Naive thymus-derived CD8-positive, alpha-beta T cell (primary cell): ENCODE data around the gene RHOD. TPM values are rescaled to one million over a fixed set of nuclear protein-coding genes. Genes with fewer than 3 reads are reported as not detected.

Source experiments
- ATAC-seq, 2 donors: fragments of 150-1000 bp; cut with Tn5 transposase in 1 of 2; sonication (Bioruptor Pico), chemical (Tn5 transposase) in 1 of 2; 1 replicate in 1 of 2; 2 replicates in 1 of 2; pipeline ENCODE4 v1.10.0; 2021; ENCODE audit warnings: mild to moderate bottlenecking in 2 of 2, moderate library complexity in 2 of 2
- POLR2A ChIA-PET: fragments of 350-600 bp; sonication (Branson Sonifier 250); formaldehyde crosslinking; loops from one replicate; lab custom pipeline; 2021; ENCODE audit warnings: antibody characterized with exemption; lab: Charles Lee
- DNase-seq, 10 donors: peaks; one replicate each; pipeline versions ENCODE4 v3.0.0 to v3.0.0-alpha.2; 2020 to 2022
- H3K27ac Mint-ChIP-seq, 10 donors: one replicate each; pipeline ENCODE4 v1.8.0; 2020 to 2022; ENCODE audit warnings: mild to moderate bottlenecking in 10 of 10, mixed read lengths in 10 of 10, moderate library complexity in 4 of 10, inconsistent platforms in 1 of 10
- H3K27me3 Mint-ChIP-seq, 5 donors: one replicate each; pipeline ENCODE4 v1.8.0; 2021 to 2022; ENCODE audit warnings: mixed read lengths in 5 of 5
- H3K36me3 Mint-ChIP-seq, 3 donors: one replicate each; pipeline ENCODE4 v1.8.0; 2020 to 2022; ENCODE audit warnings: mixed read lengths in 3 of 3, mild to moderate bottlenecking in 2 of 3, inconsistent platforms in 1 of 3
- H3K4me1 Mint-ChIP-seq, 4 donors: one replicate each; pipeline ENCODE4 v1.8.0; 2021 to 2022; ENCODE audit warnings: mixed read lengths in 4 of 4
- H3K4me3 Mint-ChIP-seq, 10 donors: one replicate each; pipeline ENCODE4 v1.8.0; 2020 to 2022; ENCODE audit warnings: mild to moderate bottlenecking in 10 of 10, mixed read lengths in 10 of 10, moderate library complexity in 6 of 10, inconsistent platforms in 1 of 10
- H3K9me3 Mint-ChIP-seq, 9 donors: one replicate each; pipeline ENCODE4 v1.8.0; 2020 to 2022; ENCODE audit warnings: mixed read lengths in 9 of 9, mild to moderate bottlenecking in 3 of 9, inconsistent platforms in 1 of 9, moderate library complexity in 1 of 9
- polyA plus RNA-seq, 3 donors: library from polyadenylated mRNA; unstranded; fragments of 300-500 nt; fragmentation: Illumina TruSeq; gene quantifications; one replicate each; pipeline ENCODE4 v1.2.3, GENCODE V29; 2021
- total RNA-seq, 8 experiments: library from RNA in 2 of 8; stranded (reverse) in 2 of 8; gene quantifications; one replicate each; pipeline ENCODE4 v1.2.3 and lab custom pipeline; 2021 to 2026

RHOD gene
- total and polyA plus RNA-seq, 5 experiments from 2014 or later, result 0.17 to 0.99 (median 0.48) TPM; not detected in 2

GRCh38 chr11:67113231-67113721, 56.6 kb downstream of the RHOD start:
- peak overlapping the region in 7 of 10 donors; percentile 39 to 84 (median 78) for H3K4me3 Mint-ChIP-seq
- peak in 7 of 10 donors; percentile 6 to 66 (median 45) for DNase-seq
- no peaks in the 10 kb centered on the region for H3K9me3 Mint-ChIP-seq
- ATAC-seq, result peak; percentile 41 to 58
- H3K27ac Mint-ChIP-seq, result peak overlapping the region; percentile 87 to 98 (median 94)
- peaks cover 8 to 32% (median 17%) of the 10 kb centered on the region in 4 donors for H3K4me1 Mint-ChIP-seq
- H3K27me3 Mint-ChIP-seq, result no peaks in the 10 kb centered on the region
- POLR2A ChIA-PET, result interaction anchor here (0.6 to 7.4 kb wide), 4 partner anchors 8 to 367 kb away, joined by 3 to 72 read pairs (median 4); no protein-coding TSS in a partner anchor
- H3K36me3 Mint-ChIP-seq, result no peaks in the 10 kb centered on the region

- Mint-ChIP-seq H3K27me3 (no peaks in the 10 kb centered on the region), H3K27ac (peak overlapping the region in 4 of 10 donors; percentile 25 to 53 (median 39)), H3K4me3 (peak overlapping the region in 1 of 10 donors; percentile 79), H3K4me1 (peaks cover 8 to 32% (median 17%) of the 10 kb centered on the region in 4 donors), H3K9me3 (no peaks in the 10 kb centered on the region), H3K36me3 (no peaks in the 10 kb centered on the region)
- POLR2A ChIA-PET, result interaction anchor here (0.6 to 7.4 kb wide), 4 partner anchors 9 to 697 kb away, joined by 3 to 72 read pairs (median 5); no protein-coding TSS in a partner anchor
- DNase-seq, result no peak
- ATAC-seq, result no peak
These were observed 57.7 kb downstream of the RHOD start for GRCh38 chr11:67114275-67114896.

GRCh38 chr11:67116758-67117105, 60.1 kb downstream of the RHOD start:
- ATAC-seq (no peak), DNase-seq (no peak)
- no peaks in the 10 kb centered on the region for H3K9me3 Mint-ChIP-seq
- H3K27ac Mint-ChIP-seq, result peak overlapping the region in 7 of 10 donors; percentile 40 to 97 (median 94)
- H3K36me3 Mint-ChIP-seq, result peaks cover 0 to 12% (median 0%) of the 10 kb centered on the region in 3 donors
- no peaks in the 10 kb centered on the region for H3K27me3 Mint-ChIP-seq
- peaks cover 24 to 44% (median 32%) of the 10 kb centered on the region in 4 donors for H3K4me1 Mint-ChIP-seq
- POLR2A ChIA-PET, result interaction anchor here (1.1 to 7.4 kb wide), 4 partner anchors 10 to 124 kb away, joined by 3 to 72 read pairs (median 17); no protein-coding TSS in a partner anchor
- peak overlapping the region in 7 of 10 donors; percentile 16 to 94 (median 86) for H3K4me3 Mint-ChIP-seq

DNA sequence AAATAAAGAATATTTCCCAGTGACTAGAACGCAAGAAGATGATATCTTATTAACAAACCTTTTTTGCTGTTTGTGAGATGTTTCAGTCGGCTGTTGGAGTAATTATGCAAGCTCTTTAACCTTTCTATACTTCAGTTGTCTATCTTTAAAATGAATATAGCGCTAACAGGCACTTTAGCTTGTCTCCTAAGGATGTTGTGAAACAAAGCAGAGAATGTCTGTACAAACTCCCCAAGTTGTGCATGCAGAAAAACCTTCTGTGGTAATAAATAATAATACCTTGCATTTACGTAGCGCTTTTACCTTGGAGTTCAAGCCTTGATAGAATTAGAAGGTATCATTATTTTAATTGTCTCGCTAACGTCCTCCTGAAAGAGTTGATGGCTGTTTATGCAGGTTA, 60.5 kb downstream of the RHOD start:
- Mint-ChIP-seq H3K36me3 (peaks cover 0 to 16% (median 0%) of the 10 kb centered on the region in 3 donors), H3K9me3 (no peaks in the 10 kb centered on the region), H3K4me3 (peak overlapping the region; percentile 70 to 94 (median 88)), H3K27ac (peak overlapping the region in 9 of 10 donors; percentile 83 to 97 (median 95)), H3K27me3 (no peaks in the 10 kb centered on the region), H3K4me1 (peaks cover 25 to 49% (median 37%) of the 10 kb centered on the region in 4 donors)
- ATAC-seq, result no peak
- POLR2A ChIA-PET, result interaction anchor here (0.7 to 7.4 kb wide), 5 partner anchors 10 to 501 kb away, joined by 3 to 72 read pairs (median 3); partner anchors contain the start of gene RBM14
- DNase-seq, result no peak

DNA sequence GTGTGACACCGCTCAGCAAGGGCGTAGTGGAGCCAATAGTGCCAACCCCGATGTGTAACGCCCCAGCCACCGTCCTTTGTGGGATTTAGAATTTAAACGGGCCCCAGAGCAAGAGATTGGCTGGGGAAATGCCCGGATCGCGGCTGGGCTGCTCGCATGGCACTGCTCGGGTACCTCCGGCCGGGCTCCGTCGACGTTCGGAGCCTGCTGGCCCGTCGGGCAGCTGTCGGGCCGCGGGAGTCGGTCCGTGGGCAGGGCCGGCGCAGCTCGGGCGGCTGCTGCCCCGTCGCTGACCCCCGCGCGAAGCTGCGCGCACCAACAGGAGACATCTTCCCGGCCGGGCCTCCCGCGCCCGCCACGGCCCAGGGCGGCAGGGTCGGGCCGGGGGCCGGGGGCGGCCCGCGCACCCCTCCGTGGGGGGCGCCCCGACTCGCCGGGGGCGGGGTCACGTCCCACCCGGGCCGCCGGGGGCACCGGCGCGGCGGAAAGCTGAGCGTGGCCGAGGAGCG, 61.1 kb downstream of the RHOD start:
- peak; percentile 5 to 14 for ATAC-seq
- Mint-ChIP-seq H3K27me3 (no peaks in the 10 kb centered on the region), H3K9me3 (no peaks in the 10 kb centered on the region), H3K36me3 (peaks cover 0 to 17% (median 0%) of the 10 kb centered on the region in 3 donors), H3K4me1 (peaks cover 25 to 52% (median 39%) of the 10 kb centered on the region in 4 donors), H3K27ac (peak overlapping the region in 9 of 10 donors; percentile 83 to 97 (median 95)), H3K4me3 (peak overlapping the region; percentile 70 to 94 (median 88))
- peak in 9 of 10 donors; percentile 19 to 54 (median 38) for DNase-seq
- POLR2A ChIA-PET, result interaction anchor here (0.5 to 7.4 kb wide), 7 partner anchors 8 to 501 kb away, joined by 3 to 72 read pairs (median 5); partner anchors contain the start of gene RBM14

DNA sequence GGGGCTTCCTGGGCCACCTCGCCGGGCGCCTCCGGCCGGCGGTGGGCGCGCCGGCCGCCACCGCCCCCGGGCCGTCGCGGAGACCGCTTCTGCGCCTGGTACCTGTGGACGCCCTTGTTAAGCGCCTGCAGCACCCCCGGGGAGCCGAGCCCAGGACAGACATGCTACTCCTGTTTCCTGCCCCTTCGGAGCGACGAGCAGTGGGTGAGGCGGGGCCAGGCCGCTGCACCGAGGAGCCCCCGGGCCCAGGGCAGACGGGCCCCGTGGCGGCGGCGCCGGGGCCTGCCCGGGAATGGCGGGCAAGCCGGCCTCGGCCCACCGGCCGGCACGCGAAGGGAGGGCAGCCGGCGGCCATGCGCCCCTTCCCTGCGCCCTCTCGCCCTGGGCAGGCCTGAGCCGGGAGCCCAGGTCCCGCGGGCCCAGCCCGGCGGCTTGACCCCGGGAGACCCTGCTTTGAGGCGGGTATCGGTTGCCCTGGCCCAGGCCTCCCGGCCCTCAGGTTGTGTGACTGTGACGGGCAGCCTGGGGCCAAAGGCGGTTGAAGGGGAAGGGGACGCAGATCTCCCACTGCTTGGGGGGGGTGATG, 61.6 kb downstream of the RHOD start:
- ATAC-seq (peak; percentile 20 to 40), DNase-seq (peak; percentile 39 to 83 (median 54))
- H3K27ac Mint-ChIP-seq, result peak overlapping the region in 7 of 10 donors; percentile 75 to 93 (median 90)
- peaks cover 0 to 22% (median 0%) of the 10 kb centered on the region in 3 donors for H3K36me3 Mint-ChIP-seq
- POLR2A ChIA-PET, result interaction anchor here (0.5 to 7.4 kb wide), 12 partner anchors 9 to 390 kb away, joined by 3 to 72 read pairs (median 4); partner anchors contain the start of genes CDK2AP2, POLD4 and SSH3
- peak overlapping the region; percentile 54 to 99 (median 83) for H3K4me3 Mint-ChIP-seq
- H3K4me1 Mint-ChIP-seq, result peaks cover 23 to 53% (median 38%) of the 10 kb centered on the region in 4 donors
- no peaks in the 10 kb centered on the region for H3K9me3 Mint-ChIP-seq
- no peaks in the 10 kb centered on the region for H3K27me3 Mint-ChIP-seq

DNA sequence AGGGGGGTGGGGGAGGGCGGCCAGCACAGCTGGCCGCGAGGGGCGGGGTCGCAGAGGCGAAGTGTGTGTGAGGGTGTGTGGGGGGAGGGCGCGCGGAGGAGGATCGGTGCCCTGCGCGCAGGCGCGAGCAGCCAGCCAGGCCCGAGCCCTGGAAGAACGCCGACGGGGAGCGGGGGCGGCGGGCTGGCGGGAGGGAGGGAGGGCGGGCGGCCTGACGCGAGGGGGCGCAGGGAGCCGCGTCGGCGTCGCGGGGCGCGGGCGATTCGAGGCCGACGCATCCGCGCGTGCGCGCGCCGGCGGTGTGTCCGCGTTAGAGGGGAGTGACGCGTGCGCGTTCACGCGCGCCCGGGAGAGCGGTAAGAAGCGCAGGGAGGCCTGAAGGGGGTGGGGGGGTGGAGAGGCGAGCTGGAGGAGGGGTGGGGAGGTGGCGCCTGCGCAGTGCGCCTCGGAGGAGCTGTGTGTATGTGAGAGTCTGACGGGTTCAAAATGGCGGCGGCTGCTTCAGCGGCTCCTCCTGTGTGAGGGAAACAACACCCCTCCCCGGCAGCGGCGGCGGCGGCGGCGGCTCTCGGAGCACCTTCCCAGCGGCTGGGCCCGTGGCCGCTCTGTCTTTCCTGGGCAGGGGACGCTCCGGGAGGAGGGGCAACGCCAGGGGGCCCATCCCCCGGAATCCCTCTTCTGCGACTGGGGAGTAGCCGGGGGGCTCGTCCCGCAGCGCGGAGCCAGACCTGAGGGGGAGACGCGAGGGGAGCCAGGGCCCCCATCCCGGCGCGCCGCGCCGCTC, 62.3 kb downstream of the RHOD start, which contains the start of gene KDM2A:
KDM2A (plus strand) TSS at position 463 of the 784 bp plus-strand sequence. CDS start 2,054 bp downstream, outside the sequence.
- Mint-ChIP-seq H3K27me3 (no peaks in the 10 kb centered on the region), H3K9me3 (no peaks in the 10 kb centered on the region), H3K4me1 (peaks cover 21 to 55% (median 40%) of the 10 kb centered on the region in 4 donors), H3K36me3 (peaks cover 0 to 29% (median 0%) of the 10 kb centered on the region in 3 donors), H3K4me3 (peak within 1 kb of the TSS; percentile 91 to 99 (median 96)), H3K27ac (peak within 1 kb of the TSS; percentile 82 to 97 (median 96))
- POLR2A ChIA-PET, result interaction anchor here (0.5 to 7.4 kb wide), 20 partner anchors 9 to 806 kb away, joined by 3 to 72 read pairs (median 4); partner anchors contain the start of genes ANKRD13D, BBS1, CDK2AP2 and PC
- peak; percentile 77 to 82 for ATAC-seq
- peak; percentile 84 to 100 (median 98) for DNase-seq

GRCh38 chr11:67119585-67120391, 63.1 kb downstream of the RHOD start:
- Mint-ChIP-seq H3K9me3 (no peaks in the 10 kb centered on the region), H3K27me3 (no peaks in the 10 kb centered on the region), H3K4me3 (peak overlapping the region; percentile 91 to 99 (median 96)), H3K27ac (peak overlapping the region; percentile 82 to 97 (median 96)), H3K4me1 (peaks cover 19 to 56% (median 41%) of the 10 kb centered on the region in 4 donors), H3K36me3 (peaks cover 0 to 35% (median 0%) of the 10 kb centered on the region in 3 donors)
- ATAC-seq, result no peak
- POLR2A ChIA-PET, result interaction anchor here (0.5 to 7.4 kb wide), 20 partner anchors 8 to 807 kb away, joined by 3 to 72 read pairs (median 4); partner anchors contain the start of genes ANKRD13D, BBS1, CDK2AP2 and PC
- peak in 6 of 10 donors; percentile 7 to 37 (median 22) for DNase-seq

DNA sequence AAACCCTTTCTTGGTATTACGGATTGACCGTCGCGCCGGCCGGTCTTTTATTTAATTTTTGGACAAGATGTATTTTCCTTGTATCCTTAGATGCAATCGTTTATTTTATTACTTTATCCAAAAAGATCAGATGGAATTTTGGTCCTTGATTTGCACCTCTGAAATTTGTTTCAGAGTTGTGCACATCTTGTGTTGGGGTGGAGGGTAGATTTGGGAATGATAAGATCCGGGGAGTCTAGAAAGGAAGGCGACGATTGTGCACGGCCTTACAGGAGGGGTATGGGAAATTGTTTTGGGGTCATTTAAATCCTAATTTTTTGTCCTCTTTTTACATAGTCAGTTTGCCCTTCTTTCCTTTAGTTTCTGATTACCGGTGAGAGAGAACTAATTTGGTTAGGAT, 63.8 kb downstream of the RHOD start:
- Mint-ChIP-seq H3K27ac (peak overlapping the region; percentile 82 to 97 (median 96)), H3K27me3 (no peaks in the 10 kb centered on the region), H3K4me1 (peaks cover 19 to 56% (median 42%) of the 10 kb centered on the region in 4 donors), H3K9me3 (no peaks in the 10 kb centered on the region), H3K4me3 (peak overlapping the region; percentile 91 to 99 (median 96)), H3K36me3 (peaks cover 0 to 41% (median 3%) of the 10 kb centered on the region in 3 donors)
- DNase-seq (no peak), ATAC-seq (no peak)
- POLR2A ChIA-PET, result interaction anchor here (1.4 to 4.9 kb wide), 2 partner anchors 39 to 120 kb away, joined by 4 to 30 read pairs; no protein-coding TSS in a partner anchor

GRCh38 chr11:67120881-67121710, 64.4 kb downstream of the RHOD start:
- ATAC-seq (no peak), DNase-seq (peak in 1 of 10 donors; percentile 18)
- POLR2A ChIA-PET, result interaction anchor here (0.5 to 1.4 kb wide), 2 partner anchors 21 to 39 kb away, joined by 3 to 4 read pairs; no protein-coding TSS in a partner anchor
- no peaks in the 10 kb centered on the region for H3K27me3 Mint-ChIP-seq
- peaks cover 17 to 50% (median 41%) of the 10 kb centered on the region in 4 donors for H3K4me1 Mint-ChIP-seq
- H3K36me3 Mint-ChIP-seq, result peaks cover 0 to 48% (median 3%) of the 10 kb centered on the region in 3 donors
- no peaks in the 10 kb centered on the region for H3K9me3 Mint-ChIP-seq
- peak overlapping the region; percentile 82 to 97 (median 96) for H3K27ac Mint-ChIP-seq
- peak overlapping the region; percentile 91 to 99 (median 96) for H3K4me3 Mint-ChIP-seq
